GM18507 (cell line): ENCODE data around the gene MAGEB6.
"Not testable (repeated sequence)": the region's sequence is repeated elsewhere in the genome, so short reads cannot be mapped to it uniquely, and the experiment has no call there.

ENCODE experiments used
- DNase-seq: peaks from one replicate; pipeline ENCODE4 v3.0.0; 2011; ENCODE audit warnings: low read depth; ENCODE audit not compliant: insufficient read length; ENCODE audit errors: extremely low spot score
- FAIRE-seq: peaks from 2 replicates; lab custom pipeline; 2011; peaks lifted over from hg19 to GRCh38; lab: Jason Lieb, UNC

The MAGEB6 gene

GRCh38 chrX:26192204-26192603, at the start of gene MAGEB6:
TSS of gene MAGEB6 (plus strand) at chrX:26192440. CDS start at chrX:26193847, 1,407 bp downstream.
- DNase-seq (no peak), FAIRE-seq (no peak)

GRCh38 chrX:26146024-26146423, 46.2 kb upstream of the MAGEB6 start:
- DNase-seq (no peak), FAIRE-seq (no peak)

DNA sequence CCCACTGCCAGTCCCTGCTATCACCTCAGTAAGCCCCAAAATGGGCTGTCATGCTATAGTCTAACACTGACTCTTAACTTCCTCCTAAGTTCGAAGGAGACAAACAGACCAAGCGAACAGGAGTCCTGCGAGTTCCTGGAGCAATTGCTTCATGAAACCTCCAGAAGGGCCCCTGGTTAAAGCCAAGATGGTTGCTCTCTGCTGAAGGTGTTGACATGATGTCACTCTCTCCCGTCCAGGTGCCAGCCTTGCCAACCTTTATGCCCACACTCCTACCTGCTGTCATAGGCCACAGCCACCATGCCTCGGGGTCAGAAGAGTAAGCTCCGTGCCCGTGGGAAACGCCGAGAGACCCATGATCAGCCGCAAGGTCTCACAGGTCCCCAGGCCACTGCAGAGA, 31.9 kb upstream of the MAGEB6 start, which contains the start of gene MAGEB6B:
TSS of gene MAGEB6B (plus strand) at position 301 of the 400 bp plus-strand sequence. CDS start at position 301, 0 bp downstream.
- DNase-seq (no peak), FAIRE-seq (no peak)

- FAIRE-seq, result no peak
Measured at GRCh38 chrX:26203561-26203960, 11.3 kb downstream of the MAGEB6 start.

DNA sequence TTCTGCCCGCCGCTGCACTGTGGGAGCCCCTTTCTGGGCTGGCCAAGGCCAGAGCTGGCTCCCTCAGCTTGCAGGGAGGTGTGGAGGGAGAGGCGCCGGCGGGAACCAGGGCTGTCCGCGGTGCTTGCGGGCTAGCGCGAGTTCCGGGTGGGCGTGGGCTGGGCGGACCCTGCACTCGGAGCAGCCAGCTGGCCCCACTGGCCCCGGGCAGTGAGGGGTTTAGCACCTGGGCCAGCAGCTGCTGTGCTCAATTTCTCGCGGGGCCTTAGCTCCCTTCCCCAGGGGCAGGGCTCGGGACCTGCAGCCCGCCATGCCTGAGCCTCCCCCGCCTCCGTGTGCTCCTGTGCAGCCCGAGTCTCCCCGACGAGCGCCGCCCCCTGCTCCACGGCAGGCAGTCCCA, 12.5 kb downstream of the MAGEB6 start:
- DNase-seq, FAIRE-seq: not testable (repeated sequence)

More at GRCh38 chrX:26203561-26203960, 11.3 kb downstream of the MAGEB6 start:
- no peak for DNase-seq

DNA sequence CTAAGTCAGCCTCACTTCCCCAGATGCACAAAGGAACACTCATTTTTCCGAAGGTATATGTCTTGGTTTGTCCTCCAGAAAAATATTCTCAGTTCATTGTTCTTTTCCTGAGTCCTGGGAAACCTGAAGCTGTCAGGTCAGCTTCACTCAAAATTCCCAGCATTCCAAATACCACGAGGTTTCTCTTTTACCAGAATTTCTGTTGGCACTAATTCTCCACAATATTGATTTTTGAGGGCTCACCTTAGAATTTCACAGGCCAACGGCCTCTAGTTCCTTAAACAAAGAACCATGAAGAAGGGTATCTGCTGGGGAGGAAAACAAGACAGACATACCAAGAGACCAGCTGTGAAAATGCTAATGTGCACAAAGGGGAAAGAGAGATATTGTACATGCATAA, 15.8 kb downstream of the MAGEB6 start:
- DNase-seq (no peak), FAIRE-seq (no peak)

- FAIRE-seq (no peak), DNase-seq (no peak)
Measured at GRCh38 chrX:26215869-26216268, 23.6 kb downstream of the MAGEB6 start, which contains the start of gene MAGEB5. TSS of gene MAGEB5 (plus strand) at chrX:26216169. CDS start at chrX:26217302, 1,133 bp downstream.

DNA sequence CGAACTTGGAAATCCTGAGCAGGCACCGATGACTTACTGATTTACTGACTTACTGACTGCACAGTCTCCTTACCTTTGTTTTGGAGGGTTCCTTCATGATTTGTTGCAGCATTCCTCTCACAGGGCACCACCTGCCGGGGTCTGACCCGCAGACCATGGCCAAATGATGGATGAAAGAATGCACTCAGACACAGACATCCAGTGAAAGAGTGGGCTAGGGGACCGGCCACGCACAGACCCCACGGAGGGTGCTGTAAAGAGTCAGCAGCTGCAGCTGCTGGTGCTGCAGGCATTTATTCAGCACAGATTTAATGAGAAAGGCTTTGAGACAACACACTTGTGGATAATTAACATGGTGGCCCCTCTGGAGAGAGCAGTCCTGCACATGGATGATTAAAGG, 27.1 kb downstream of the MAGEB6 start:
- FAIRE-seq (no peak), DNase-seq (no peak)

DNA sequence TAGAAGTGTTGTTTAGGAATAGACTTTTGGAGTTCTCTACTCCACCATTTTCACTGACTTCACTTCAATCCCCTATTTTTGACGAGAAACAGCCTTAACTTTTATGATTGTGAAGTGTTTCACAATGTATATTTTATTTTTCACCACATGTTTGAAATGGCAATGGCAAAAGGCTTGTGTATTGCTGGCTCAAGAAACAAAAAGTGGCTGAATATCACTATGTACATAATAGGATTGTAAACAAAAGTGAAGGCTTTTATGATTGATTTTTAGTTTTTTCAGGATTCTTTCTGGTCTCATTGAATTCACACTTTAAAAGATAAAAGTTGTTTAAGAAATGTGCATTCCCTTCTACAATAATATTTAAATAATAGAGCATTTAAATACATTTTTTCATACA, 41.9 kb downstream of the MAGEB6 start:
- FAIRE-seq, result no peak

More for the DNA sequence above, 41.9 kb downstream of the MAGEB6 start:
- no peak for DNase-seq
